ENCODE data around the gene TRIO. TPM values are rescaled to one million over a fixed set of nuclear protein-coding genes. Genes with fewer than 3 reads are reported as not detected.

Gene TRIO
- total RNA-seq, 3 donors from 2014 or later (not counting 1 experiment from before 2014, with no cell fraction given), result 84.6 to 136 (median 94.3) TPM

DNA sequence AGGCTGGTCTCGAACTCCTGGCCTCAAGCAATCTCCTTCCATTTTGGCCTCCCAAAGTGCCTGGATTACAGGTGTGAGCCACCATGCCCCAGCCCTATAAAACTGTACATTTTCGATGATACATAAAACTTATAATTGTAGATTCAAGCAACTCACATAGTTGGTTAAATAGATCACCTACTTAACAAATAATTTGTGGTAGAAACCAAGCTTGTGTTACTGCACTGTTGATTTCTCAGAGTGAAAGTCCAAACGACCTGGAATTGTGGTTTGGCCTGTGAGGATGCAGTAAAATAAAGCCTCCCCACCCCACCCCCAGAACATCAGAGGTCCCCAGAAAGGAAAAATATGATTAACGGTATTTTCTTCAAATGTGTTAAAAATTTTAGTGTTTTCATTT lies 92.7 kb downstream of the TRIO start:
- TF ChIP-seq, protein P1, sequence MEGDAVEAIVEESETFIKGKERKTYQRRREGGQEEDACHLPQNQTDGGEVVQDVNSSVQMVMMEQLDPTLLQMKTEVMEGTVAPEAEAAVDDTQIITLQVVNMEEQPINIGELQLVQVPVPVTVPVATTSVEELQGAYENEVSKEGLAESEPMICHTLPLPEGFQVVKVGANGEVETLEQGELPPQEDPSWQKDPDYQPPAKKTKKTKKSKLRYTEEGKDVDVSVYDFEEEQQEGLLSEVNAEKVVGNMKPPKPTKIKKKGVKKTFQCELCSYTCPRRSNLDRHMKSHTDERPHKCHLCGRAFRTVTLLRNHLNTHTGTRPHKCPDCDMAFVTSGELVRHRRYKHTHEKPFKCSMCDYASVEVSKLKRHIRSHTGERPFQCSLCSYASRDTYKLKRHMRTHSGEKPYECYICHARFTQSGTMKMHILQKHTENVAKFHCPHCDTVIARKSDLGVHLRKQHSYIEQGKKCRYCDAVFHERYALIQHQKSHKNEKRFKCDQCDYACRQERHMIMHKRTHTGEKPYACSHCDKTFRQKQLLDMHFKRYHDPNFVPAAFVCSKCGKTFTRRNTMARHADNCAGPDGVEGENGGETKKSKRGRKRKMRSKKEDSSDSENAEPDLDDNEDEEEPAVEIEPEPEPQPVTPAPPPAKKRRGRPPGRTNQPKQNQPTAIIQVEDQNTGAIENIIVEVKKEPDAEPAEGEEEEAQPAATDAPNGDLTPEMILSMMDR (IDR thresholded peaks at IDR 0.05), result no peak
- DNase-seq (no peak), ATAC-seq (no peak)
- Histone ChIP-seq H3K4me3 (ENCODE audit: low read length) (no peak overlapping the region), H3K27ac (ENCODE audit: low read length) (no peak overlapping the region), H3K36me3 (ENCODE audit: control insufficient read depth, insufficient read depth, low read length) (no peaks in the 10 kb centered on the region), H3K4me1 (ENCODE audit: control insufficient read depth, insufficient read depth, low read length) (no peaks in the 10 kb centered on the region), H3K9me3 (ENCODE audit: control insufficient read depth, insufficient read depth, low read length) (no peaks in the 10 kb centered on the region), H3K27me3 (ENCODE audit: control insufficient read depth, insufficient read depth, low read length) (no peaks in the 10 kb centered on the region)
- H3K27me3 Mint-ChIP-seq (ENCODE audit: low read depth in 2 of 2), result no peaks in the 10 kb centered on the region
- H3K9me3 Mint-ChIP-seq, result no peaks in the 10 kb centered on the region
- peaks cover 0 to 37% of the 10 kb centered on the region in 2 donors for H3K4me1 Mint-ChIP-seq
- WGBS (ENCODE audit: insufficient coverage), result 80% methylated on average over 1 of the region's 4 CpGs
- H3K36me3 Mint-ChIP-seq, result no peaks in the 10 kb centered on the region
- intact Hi-C loops (cut with micrococcal nuclease), result no loop called here
- H3K27ac Mint-ChIP-seq, result no peak overlapping the region
- H3K4me3 Mint-ChIP-seq, result no peak overlapping the region

DNA sequence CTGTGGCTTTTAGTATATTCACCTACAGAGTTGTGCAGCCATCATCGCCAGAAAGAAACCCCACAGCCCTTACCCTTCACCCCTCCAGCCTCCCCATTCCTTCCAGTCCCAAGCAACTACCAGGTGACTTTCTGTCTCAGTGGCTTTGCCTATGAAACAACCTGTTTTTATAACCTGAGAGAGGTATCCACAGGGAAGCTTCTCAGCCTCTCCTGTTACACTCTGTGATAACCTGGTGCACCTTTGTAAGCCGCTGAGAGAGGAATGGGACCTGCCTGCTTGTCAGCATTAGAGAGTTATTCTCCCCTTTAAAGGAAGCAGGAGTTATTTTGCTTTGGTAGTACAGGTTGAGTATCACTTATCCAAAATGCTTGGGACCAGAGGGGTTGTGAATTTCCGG lies 93.6 kb downstream of the TRIO start:
- DNase-seq (no peak), ATAC-seq (no peak)
- H3K4me1 Mint-ChIP-seq, result peaks cover 0 to 35% of the 10 kb centered on the region in 2 donors
- no peaks in the 10 kb centered on the region for H3K9me3 Mint-ChIP-seq
- H3K36me3 Mint-ChIP-seq, result no peaks in the 10 kb centered on the region
- no peak overlapping the region for H3K27ac ChIP-seq (ENCODE audit: low read length)
- H3K4me3 ChIP-seq (ENCODE audit: low read length), result no peak overlapping the region
- WGBS (ENCODE audit: insufficient coverage), result 91% methylated on average over 3 of the region's 3 CpGs
- H3K27me3 ChIP-seq (ENCODE audit: control insufficient read depth, insufficient read depth, low read length), result no peaks in the 10 kb centered on the region
- TF ChIP-seq, protein P1 (IDR thresholded peaks at IDR 0.05), result no peak
- H3K4me1 ChIP-seq (ENCODE audit: control insufficient read depth, insufficient read depth, low read length), result no peaks in the 10 kb centered on the region
- intact Hi-C loops (cut with micrococcal nuclease), result no loop called here
- no peaks in the 10 kb centered on the region for H3K27me3 Mint-ChIP-seq (ENCODE audit: low read depth in 2 of 2)
- H3K27ac Mint-ChIP-seq, result no peak overlapping the region
- no peaks in the 10 kb centered on the region for H3K9me3 ChIP-seq (ENCODE audit: control insufficient read depth, insufficient read depth, low read length)
- no peak overlapping the region for H3K4me3 Mint-ChIP-seq
- no peaks in the 10 kb centered on the region for H3K36me3 ChIP-seq (ENCODE audit: control insufficient read depth, insufficient read depth, low read length)

DNA sequence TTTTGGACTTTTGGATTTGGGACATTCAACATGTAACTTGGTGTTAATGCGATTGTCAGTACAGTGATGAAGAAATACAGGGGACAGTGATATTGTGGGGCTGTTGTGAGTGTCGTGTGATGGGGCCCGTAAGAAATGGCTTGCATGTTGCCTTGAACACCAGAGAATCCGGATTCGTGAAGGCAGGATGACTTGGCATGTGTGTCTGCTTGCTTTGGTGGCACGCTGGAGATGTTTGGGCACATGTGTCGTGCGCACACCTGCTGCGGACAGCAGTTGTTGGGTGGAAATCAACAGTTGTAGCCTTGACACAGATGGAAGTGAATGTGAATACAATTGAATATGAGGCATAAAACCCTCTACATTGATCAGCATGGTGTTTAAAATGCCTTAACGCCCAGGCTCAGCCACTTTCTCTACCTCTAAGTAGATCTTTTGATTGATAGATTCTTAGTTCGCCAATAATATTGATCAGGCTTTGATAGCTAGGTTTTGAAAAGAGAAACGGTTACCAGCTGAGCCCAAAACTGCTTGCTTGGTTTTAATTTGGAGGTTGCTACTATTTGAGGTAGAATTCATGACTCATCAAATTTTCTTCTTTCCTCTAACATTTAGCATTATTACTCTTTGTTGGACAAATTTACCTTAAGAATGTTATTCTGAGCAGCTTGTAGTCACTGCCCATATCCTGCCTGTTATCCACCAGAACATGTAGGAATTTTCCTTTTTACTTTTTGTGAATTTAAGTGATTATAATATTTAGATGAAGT lies 94.4 kb downstream of the TRIO start:
- no peak overlapping the region for H3K27ac Mint-ChIP-seq

More for the DNA sequence above, 94.4 kb downstream of the TRIO start:
- H3K27ac ChIP-seq (ENCODE audit: low read length), result no peak overlapping the region
- TF ChIP-seq, protein P1 (IDR thresholded peaks at IDR 0.05), result no peak
- Mint-ChIP-seq H3K4me1 (peaks cover 0 to 28% of the 10 kb centered on the region in 2 donors), H3K36me3 (no peaks in the 10 kb centered on the region), H3K4me3 (no peak overlapping the region), H3K9me3 (no peaks in the 10 kb centered on the region), H3K27me3 (ENCODE audit: low read depth in 2 of 2) (no peaks in the 10 kb centered on the region)
- ATAC-seq (no peak), DNase-seq (no peak)
- no peaks in the 10 kb centered on the region for H3K36me3 ChIP-seq (ENCODE audit: control insufficient read depth, insufficient read depth, low read length)
- intact Hi-C loops (cut with micrococcal nuclease), result no loop called here
- WGBS (ENCODE audit: insufficient coverage), result 88% methylated on average over 11 of the region's 12 CpGs
- H3K9me3 ChIP-seq (ENCODE audit: control insufficient read depth, insufficient read depth, low read length), result no peaks in the 10 kb centered on the region
- H3K4me1 ChIP-seq (ENCODE audit: control insufficient read depth, insufficient read depth, low read length), result no peaks in the 10 kb centered on the region
- no peak overlapping the region for H3K4me3 ChIP-seq (ENCODE audit: low read length)
- no peaks in the 10 kb centered on the region for H3K27me3 ChIP-seq (ENCODE audit: control insufficient read depth, insufficient read depth, low read length)
